ENCODE data around the gene HSPH1. TPM values are rescaled to one million over a fixed set of nuclear protein-coding genes. Genes with fewer than 3 reads are reported as not detected.

The HSPH1 gene
- polyA plus RNA-seq, 1 donor (not counting 4 experiments of a cell fraction or from before 2014, with no cell fraction given), result 111 TPM

- Histone ChIP-seq H3K4me2 (ENCODE audit: control insufficient read depth, extremely low read depth, insufficient read depth, low read depth, low read length) (no peak overlapping the region), H2AFZ (ENCODE audit: control insufficient read depth, low read length) (no peak overlapping the region), H3K27me3 (ENCODE audit: control insufficient read depth, extremely low read depth, insufficient read depth, low read length) (no peaks in the 10 kb centered on the region), H4K20me1 (ENCODE audit: control insufficient read depth, extremely low read depth, insufficient read depth, low read length) (no peaks in the 10 kb centered on the region), H3K4me1 (ENCODE audit: control insufficient read depth, extremely low read depth, insufficient read depth, low read length) (no peaks in the 10 kb centered on the region), H3K79me2 (ENCODE audit: control insufficient read depth, insufficient read depth, low read length) (no peaks in the 10 kb centered on the region), H3K9me3 (ENCODE audit: control insufficient read depth, low read depth, low read length) (no peaks in the 10 kb centered on the region), H3K27ac (ENCODE audit: control insufficient read depth, insufficient read depth, low read length) (no peak overlapping the region), H3K9me1 (ENCODE audit: control insufficient read depth, extremely low read depth, insufficient read depth, low read length) (no peaks in the 10 kb centered on the region), H3K4me3 (ENCODE audit: control insufficient read depth in 2 of 3, extremely low read depth in 1 of 3, insufficient read depth in 2 of 3, low read depth in 1 of 3, low read length in 3 of 3) (no peak overlapping the region), H3K9ac (ENCODE audit: control insufficient read depth, extremely low read depth, insufficient read depth, low read length) (no peak overlapping the region), H3K36me3 (ENCODE audit: control insufficient read depth in 2 of 2, extremely low read depth in 1 of 2, insufficient read depth in 2 of 2, low read length in 2 of 2) (no peaks in the 10 kb centered on the region)
- FAIRE-seq (no peak), DNase-seq (ENCODE audit: low read depth, low spot score) (no peak)
- TF ChIP-seq EZH2 (IDR thresholded peaks at IDR 0.05; ENCODE audit: low read length) (no peak), CTCF (optimal IDR thresholded peaks at IDR 0.05 in 1 of 3, IDR thresholded peaks at IDR 0.05 in 1 of 3, conservative IDR thresholded peaks at IDR 0.05 in 1 of 3; ENCODE audit: extremely low read depth in 1 of 3, insufficient read depth in 2 of 3, low read length in 3 of 3) (no peak)
- dilution Hi-C loops (cut with MboI; ENCODE audit: extremely low pct_ligation_motif_present, low sequenced_read_pairs), result no loop called here
Observed at GRCh38 chr13:31184451-31184850, 22.7 kb upstream of the HSPH1 start.

GRCh38 chr13:31182987-31183386 is 21.3 kb upstream of the HSPH1 start:
- no peak for FAIRE-seq
- TF ChIP-seq EZH2 (IDR thresholded peaks at IDR 0.05; ENCODE audit: low read length) (no peak), CTCF (optimal IDR thresholded peaks at IDR 0.05 in 1 of 3, IDR thresholded peaks at IDR 0.05 in 1 of 3, conservative IDR thresholded peaks at IDR 0.05 in 1 of 3; ENCODE audit: extremely low read depth in 1 of 3, insufficient read depth in 2 of 3, low read length in 3 of 3) (no peak)
- no peak overlapping the region for H3K4me3 ChIP-seq (ENCODE audit: control insufficient read depth in 2 of 3, extremely low read depth in 1 of 3, insufficient read depth in 2 of 3, low read depth in 1 of 3, low read length in 3 of 3)
- no peaks in the 10 kb centered on the region for H4K20me1 ChIP-seq (ENCODE audit: control insufficient read depth, extremely low read depth, insufficient read depth, low read length)
- H3K27ac ChIP-seq (ENCODE audit: control insufficient read depth, insufficient read depth, low read length), result no peak overlapping the region
- DNase-seq (ENCODE audit: low read depth, low spot score), result no peak
- no peaks in the 10 kb centered on the region for H3K4me1 ChIP-seq (ENCODE audit: control insufficient read depth, extremely low read depth, insufficient read depth, low read length)
- no peak overlapping the region for H3K9ac ChIP-seq (ENCODE audit: control insufficient read depth, extremely low read depth, insufficient read depth, low read length)
- H3K36me3 ChIP-seq (ENCODE audit: control insufficient read depth in 2 of 2, extremely low read depth in 1 of 2, insufficient read depth in 2 of 2, low read length in 2 of 2), result no peaks in the 10 kb centered on the region
- no peaks in the 10 kb centered on the region for H3K79me2 ChIP-seq (ENCODE audit: control insufficient read depth, insufficient read depth, low read length)
- no peak overlapping the region for H2AFZ ChIP-seq (ENCODE audit: control insufficient read depth, low read length)
- no peaks in the 10 kb centered on the region for H3K9me1 ChIP-seq (ENCODE audit: control insufficient read depth, extremely low read depth, insufficient read depth, low read length)
- no peak overlapping the region for H3K4me2 ChIP-seq (ENCODE audit: control insufficient read depth, extremely low read depth, insufficient read depth, low read depth, low read length)
- H3K9me3 ChIP-seq (ENCODE audit: control insufficient read depth, low read depth, low read length), result no peaks in the 10 kb centered on the region
- H3K27me3 ChIP-seq (ENCODE audit: control insufficient read depth, extremely low read depth, insufficient read depth, low read length), result no peaks in the 10 kb centered on the region
- dilution Hi-C loops (cut with MboI; ENCODE audit: extremely low pct_ligation_motif_present, low sequenced_read_pairs), result no loop called here
